ENCODE measurements around the gene FTH1.
"Not testable (repeated sequence)": the region's sequence is repeated elsewhere in the genome, so short reads cannot be mapped to it uniquely, and the experiment has no call there.

DNA sequence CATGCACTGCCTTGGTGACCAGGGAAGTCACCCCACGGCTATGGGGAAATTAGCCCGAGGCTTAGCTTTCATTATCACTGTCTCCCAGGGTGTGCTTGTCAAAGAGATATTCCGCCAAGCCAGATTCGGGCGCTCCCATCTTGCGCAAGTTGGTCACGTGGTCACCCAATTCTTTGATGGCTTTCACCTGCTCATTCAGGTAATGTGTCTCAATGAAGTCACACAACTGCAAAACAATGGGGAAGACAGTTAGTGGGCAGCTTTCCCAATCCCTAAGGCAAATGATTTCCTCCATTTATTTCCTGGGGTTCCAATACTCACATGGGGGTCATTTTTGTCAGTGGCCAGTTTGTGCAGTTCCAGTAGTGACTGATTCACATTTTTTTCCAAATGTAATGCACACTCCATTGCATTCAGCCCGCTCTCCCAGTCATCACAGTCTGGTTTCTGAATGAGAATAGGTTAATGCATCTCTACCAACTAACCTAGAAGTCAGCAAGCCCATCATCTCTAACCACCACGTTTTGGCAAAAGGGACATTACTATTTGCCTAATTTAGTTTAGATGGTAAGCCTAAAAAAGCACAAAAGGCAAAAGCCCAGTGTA is 2.7 kb downstream of the FTH1 start:
- TF ChIP-seq, protein P1, sequence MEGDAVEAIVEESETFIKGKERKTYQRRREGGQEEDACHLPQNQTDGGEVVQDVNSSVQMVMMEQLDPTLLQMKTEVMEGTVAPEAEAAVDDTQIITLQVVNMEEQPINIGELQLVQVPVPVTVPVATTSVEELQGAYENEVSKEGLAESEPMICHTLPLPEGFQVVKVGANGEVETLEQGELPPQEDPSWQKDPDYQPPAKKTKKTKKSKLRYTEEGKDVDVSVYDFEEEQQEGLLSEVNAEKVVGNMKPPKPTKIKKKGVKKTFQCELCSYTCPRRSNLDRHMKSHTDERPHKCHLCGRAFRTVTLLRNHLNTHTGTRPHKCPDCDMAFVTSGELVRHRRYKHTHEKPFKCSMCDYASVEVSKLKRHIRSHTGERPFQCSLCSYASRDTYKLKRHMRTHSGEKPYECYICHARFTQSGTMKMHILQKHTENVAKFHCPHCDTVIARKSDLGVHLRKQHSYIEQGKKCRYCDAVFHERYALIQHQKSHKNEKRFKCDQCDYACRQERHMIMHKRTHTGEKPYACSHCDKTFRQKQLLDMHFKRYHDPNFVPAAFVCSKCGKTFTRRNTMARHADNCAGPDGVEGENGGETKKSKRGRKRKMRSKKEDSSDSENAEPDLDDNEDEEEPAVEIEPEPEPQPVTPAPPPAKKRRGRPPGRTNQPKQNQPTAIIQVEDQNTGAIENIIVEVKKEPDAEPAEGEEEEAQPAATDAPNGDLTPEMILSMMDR (IDR thresholded peaks at IDR 0.05; ENCODE audit: low read depth, low read length, poor library complexity, severe bottlenecking), result not testable (repeated sequence)
- not testable (repeated sequence) for TF ChIP-seq EZH2phosphoT487 (IDR thresholded peaks at IDR 0.05; ENCODE audit: borderline replicate concordance, low read length)

All from DOHH2 (cell line).